Measurements from ENCODE around the gene MCC. TPM values are rescaled to one million over a fixed set of nuclear protein-coding genes. Genes with fewer than 3 reads are reported as not detected.

Gene MCC
- total and polyA plus RNA-seq, 2 donors (not counting 1 experiment from before 2014, with no cell fraction given) = 0.09 to 0.32 TPM

DNA sequence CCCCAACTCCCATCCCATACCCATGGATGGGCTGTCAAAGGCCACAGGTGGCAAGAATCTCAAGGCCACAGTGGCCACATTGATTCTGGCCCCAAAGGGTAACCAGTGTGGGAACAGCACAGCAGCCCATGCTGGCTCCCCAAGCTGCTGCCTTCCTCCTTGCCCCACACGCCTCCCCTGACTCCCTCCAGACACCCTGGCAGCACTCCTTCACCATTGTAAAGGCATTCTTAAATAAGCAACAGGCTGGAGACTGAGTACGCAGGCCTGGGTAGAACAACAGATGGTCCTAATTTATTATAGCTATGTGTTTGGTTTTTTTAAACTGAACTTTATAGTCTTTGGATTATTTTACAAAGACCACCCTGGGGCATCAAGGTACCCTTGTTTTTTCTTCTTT lies 212.3 kb downstream of the MCC start:
- no peaks in the 10 kb centered on the region for H3K36me3 ChIP-seq (replicated peaks in 1 of 2; ENCODE audit: control extremely low read depth in 1 of 2, control insufficient read depth in 1 of 2, extremely low read depth in 1 of 2, insufficient read depth in 2 of 2, low read length in 1 of 2)
- H3K27me3 ChIP-seq (replicated peaks in 1 of 4; ENCODE audit: control extremely low read depth in 1 of 4, control insufficient read depth in 3 of 4, insufficient read depth in 4 of 4, low read length in 3 of 4) = peaks cover 0 to 4% (median 0%) of the 10 kb centered on the region in 4 experiments
- no peaks in the 10 kb centered on the region for H3K4me1 ChIP-seq (ENCODE audit: control insufficient read depth in 2 of 2, insufficient read depth in 2 of 2, low read length in 2 of 2)
- no peaks in the 10 kb centered on the region for H3K79me2 ChIP-seq (ENCODE audit: control insufficient read depth, insufficient read depth, low read length)
- intact Hi-C loops (cut with micrococcal nuclease) = no loop called here
- no peak overlapping the region for H3K4me3 Mint-ChIP-seq
- no peaks in the 10 kb centered on the region for H3K4me1 Mint-ChIP-seq
- ATAC-seq (ENCODE audit: low read depth) (no peak), DNase-seq (no peak)
- TF ChIP-seq, protein P1, sequence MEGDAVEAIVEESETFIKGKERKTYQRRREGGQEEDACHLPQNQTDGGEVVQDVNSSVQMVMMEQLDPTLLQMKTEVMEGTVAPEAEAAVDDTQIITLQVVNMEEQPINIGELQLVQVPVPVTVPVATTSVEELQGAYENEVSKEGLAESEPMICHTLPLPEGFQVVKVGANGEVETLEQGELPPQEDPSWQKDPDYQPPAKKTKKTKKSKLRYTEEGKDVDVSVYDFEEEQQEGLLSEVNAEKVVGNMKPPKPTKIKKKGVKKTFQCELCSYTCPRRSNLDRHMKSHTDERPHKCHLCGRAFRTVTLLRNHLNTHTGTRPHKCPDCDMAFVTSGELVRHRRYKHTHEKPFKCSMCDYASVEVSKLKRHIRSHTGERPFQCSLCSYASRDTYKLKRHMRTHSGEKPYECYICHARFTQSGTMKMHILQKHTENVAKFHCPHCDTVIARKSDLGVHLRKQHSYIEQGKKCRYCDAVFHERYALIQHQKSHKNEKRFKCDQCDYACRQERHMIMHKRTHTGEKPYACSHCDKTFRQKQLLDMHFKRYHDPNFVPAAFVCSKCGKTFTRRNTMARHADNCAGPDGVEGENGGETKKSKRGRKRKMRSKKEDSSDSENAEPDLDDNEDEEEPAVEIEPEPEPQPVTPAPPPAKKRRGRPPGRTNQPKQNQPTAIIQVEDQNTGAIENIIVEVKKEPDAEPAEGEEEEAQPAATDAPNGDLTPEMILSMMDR (IDR thresholded peaks at IDR 0.05) = no peak
- TF ChIP-seq EZH2 (IDR thresholded peaks at IDR 0.05; ENCODE audit: borderline replicate concordance, insufficient read depth, low read depth, low read length, poor library complexity, severe bottlenecking) = no peak
- WGBS (ENCODE audit: insufficient coverage) = 86% methylated on average over 1 of the region's 2 CpGs
- H2AFZ ChIP-seq (ENCODE audit: insufficient read depth, low read depth, low read length, poor library complexity, severe bottlenecking) = no peak overlapping the region
- no peak overlapping the region for H3K4me2 ChIP-seq (replicated peaks; ENCODE audit: low read depth, low read length, poor library complexity, severe bottlenecking)
- H3K9me3 Mint-ChIP-seq (ENCODE audit: insufficient read depth) = no peaks in the 10 kb centered on the region
- H3K27ac Mint-ChIP-seq = no peak overlapping the region
- no peaks in the 10 kb centered on the region for H4K20me1 ChIP-seq (ENCODE audit: control insufficient read depth, insufficient read depth, low read length, poor library complexity, severe bottlenecking)
- H3K9me3 ChIP-seq (ENCODE audit: control extremely low read depth in 1 of 3, control insufficient read depth in 2 of 3, insufficient read depth in 1 of 3, low read length in 2 of 3) = no peaks in the 10 kb centered on the region
- H3K4me3 ChIP-seq (ENCODE audit: control extremely low read depth in 1 of 5, extremely low read depth in 1 of 5, insufficient read depth in 1 of 5, low read depth in 2 of 5, low read length in 4 of 5) = no peak overlapping the region
- no peak overlapping the region for H3K9ac ChIP-seq (ENCODE audit: low read length)
- ChIA-PET POLR2A (no interaction called here), CTCF (interaction anchor here (0.9 kb wide), 1 partner anchor 98 kb away, joined by 5 read pairs; no protein-coding TSS in a partner anchor)
- H3K27ac ChIP-seq (ENCODE audit: low read length in 2 of 2) = no peak overlapping the region
- H3K27me3 Mint-ChIP-seq = peaks cover 5% of the 10 kb centered on the region

DNA sequence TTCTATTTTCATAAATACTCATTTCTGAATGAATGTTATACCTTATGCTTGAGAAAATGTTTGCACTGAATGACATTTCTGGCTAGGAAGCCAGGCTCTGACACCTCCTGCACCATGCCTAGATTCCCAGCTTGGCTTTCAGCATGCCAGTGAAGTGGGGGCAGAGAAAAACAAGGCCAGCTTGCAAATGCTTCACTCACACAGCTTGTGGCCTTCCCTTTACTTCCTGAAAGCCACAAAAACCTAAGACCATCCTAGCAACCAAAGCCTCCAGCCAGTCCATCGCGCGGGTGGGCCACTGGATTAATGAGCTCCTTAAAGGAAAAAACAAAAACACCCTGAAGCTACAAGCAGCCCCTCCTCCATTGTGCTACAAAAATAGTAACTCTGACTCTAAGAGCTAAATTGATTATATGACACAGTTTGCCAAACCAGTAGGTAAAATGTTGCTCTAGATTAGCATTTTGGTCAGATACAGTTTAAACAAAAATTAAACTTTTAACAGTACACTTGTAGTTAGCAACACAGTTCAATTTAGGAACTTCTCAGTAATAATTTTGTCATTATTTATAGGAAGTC lies 213.3 kb downstream of the MCC start:
- Mint-ChIP-seq H3K4me1 (no peaks in the 10 kb centered on the region), H3K4me3 (no peak overlapping the region), H3K27me3 (peaks cover 5% of the 10 kb centered on the region), H3K27ac (no peak overlapping the region), H3K9me3 (ENCODE audit: insufficient read depth) (no peaks in the 10 kb centered on the region)
- Histone ChIP-seq H3K9ac (ENCODE audit: low read length) (no peak overlapping the region), H3K4me1 (ENCODE audit: control insufficient read depth in 2 of 2, insufficient read depth in 2 of 2, low read length in 2 of 2) (no peaks in the 10 kb centered on the region), H3K79me2 (ENCODE audit: control insufficient read depth, insufficient read depth, low read length) (no peaks in the 10 kb centered on the region), H3K4me3 (ENCODE audit: control extremely low read depth in 1 of 5, extremely low read depth in 1 of 5, insufficient read depth in 1 of 5, low read depth in 2 of 5, low read length in 4 of 5) (no peak overlapping the region), H3K4me2 (replicated peaks; ENCODE audit: low read depth, low read length, poor library complexity, severe bottlenecking) (no peak overlapping the region), H4K20me1 (ENCODE audit: control insufficient read depth, insufficient read depth, low read length, poor library complexity, severe bottlenecking) (no peaks in the 10 kb centered on the region), H3K27me3 (replicated peaks in 1 of 4; ENCODE audit: control extremely low read depth in 1 of 4, control insufficient read depth in 3 of 4, insufficient read depth in 4 of 4, low read length in 3 of 4) (peaks cover 0 to 4% (median 0%) of the 10 kb centered on the region in 4 experiments), H3K36me3 (replicated peaks in 1 of 2; ENCODE audit: control extremely low read depth in 1 of 2, control insufficient read depth in 1 of 2, extremely low read depth in 1 of 2, insufficient read depth in 2 of 2, low read length in 1 of 2) (no peaks in the 10 kb centered on the region), H3K9me3 (ENCODE audit: control extremely low read depth in 1 of 3, control insufficient read depth in 2 of 3, insufficient read depth in 1 of 3, low read length in 2 of 3) (no peaks in the 10 kb centered on the region), H3K27ac (ENCODE audit: low read length in 2 of 2) (no peak overlapping the region), H2AFZ (ENCODE audit: insufficient read depth, low read depth, low read length, poor library complexity, severe bottlenecking) (no peak overlapping the region)
- ChIA-PET CTCF (interaction anchor here (0.6 kb wide), 1 partner anchor 19 kb away, joined by 3 read pairs; no protein-coding TSS in a partner anchor), POLR2A (no interaction called here)
- DNase-seq = no peak
- ATAC-seq (ENCODE audit: low read depth) = no peak
- no CpG with 5 or more reads among the region's 3 CpGs for WGBS (ENCODE audit: insufficient coverage)
- intact Hi-C loops (cut with micrococcal nuclease) = no loop called here
- TF ChIP-seq EZH2 (IDR thresholded peaks at IDR 0.05; ENCODE audit: borderline replicate concordance, insufficient read depth, low read depth, low read length, poor library complexity, severe bottlenecking) = no peak
- TF ChIP-seq, protein P1 (IDR thresholded peaks at IDR 0.05) = no peak

Data from B cell (primary cell).